GM12892 (cell line): ENCODE measurements around the gene LRRFIP2.

ENCODE experiments used
- POLR2A ChIP-seq: IDR thresholded peaks from 2 replicates; pipeline ENCODE4 v1.6.1; 2011; ENCODE audit warnings: low read depth, low read length, control low read depth
- POLR2AphosphoS5 ChIP-seq: IDR thresholded peaks from 2 replicates; pipeline ENCODE4 v1.6.1; 2011; ENCODE audit warnings: low read depth, low read length, control low read depth

GRCh38 chr3:37117548-37117947 lies 56.8 kb downstream of the LRRFIP2 start:
- no peak for TF ChIP-seq POLR2A
- no peak for TF ChIP-seq POLR2AphosphoS5
